HG02588 (cell line): ENCODE results near the gene ZNRF3.
"Not testable (repeated sequence)": the region's sequence is repeated elsewhere in the genome, so short reads cannot be mapped to it uniquely, and the experiment has no call there.

ENCODE experiments used
- ATAC-seq: cut with Tn5 transposase; IDR thresholded peaks from one replicate; pipeline ENCODE4 v1.9.1; 2021; ENCODE audit warnings: mild to moderate bottlenecking, moderate library complexity; ENCODE audit not compliant: unreplicated experiment

Gene ZNRF3

GRCh38 chr22:28883917-28884746, 760 bp downstream of the ZNRF3 start:
- no peak for ATAC-seq

DNA sequence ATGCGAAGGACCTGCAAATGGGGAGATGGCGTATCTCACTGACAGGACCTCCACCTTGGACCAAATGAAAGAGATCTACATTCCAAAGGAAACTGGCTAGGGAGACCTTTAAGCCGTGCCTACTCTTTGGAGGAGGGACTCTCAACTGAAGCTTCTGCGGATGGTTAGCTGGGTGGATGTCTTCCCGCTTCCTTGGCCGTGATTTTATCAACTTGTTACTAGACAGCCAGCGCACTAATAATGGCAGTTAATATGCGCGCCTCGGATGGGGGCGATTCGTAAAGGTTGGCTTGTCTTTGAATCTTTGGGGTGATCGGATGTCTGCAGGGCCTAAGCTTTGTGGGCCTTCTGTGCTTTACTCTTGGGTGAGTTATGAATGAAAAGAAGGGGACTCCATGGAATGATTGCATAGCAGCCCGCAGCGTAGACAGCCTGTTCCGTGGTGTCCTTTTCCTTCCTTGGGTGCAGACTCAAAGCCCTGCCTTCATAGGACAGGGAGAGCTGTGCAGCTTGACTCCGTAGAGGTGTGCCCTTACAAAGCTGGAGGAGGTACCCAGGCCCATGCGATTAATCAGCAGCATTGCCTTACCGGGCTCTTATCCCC, 1.5 kb downstream of the ZNRF3 start:
- ATAC-seq, result no peak

DNA sequence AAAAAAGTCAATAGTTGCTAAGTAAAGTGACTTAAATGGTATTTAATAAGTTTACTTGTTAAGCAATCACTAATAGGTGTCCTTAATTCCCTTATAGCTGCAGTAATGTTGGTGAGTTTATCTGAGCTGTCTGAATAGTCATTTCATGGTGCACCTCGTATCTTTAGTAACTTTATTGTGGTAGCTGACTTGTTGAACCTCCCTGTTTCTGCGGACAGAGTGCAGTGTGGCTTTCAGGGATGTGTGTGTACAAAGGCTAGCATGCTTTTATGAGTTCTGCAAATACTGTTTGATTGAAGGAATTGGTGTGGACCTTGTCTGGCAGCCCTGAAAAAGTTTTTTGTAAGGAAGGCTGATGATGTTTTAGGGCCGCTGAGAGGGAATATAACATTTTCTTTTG, 2.6 kb downstream of the ZNRF3 start:
- ATAC-seq, result no peak

DNA sequence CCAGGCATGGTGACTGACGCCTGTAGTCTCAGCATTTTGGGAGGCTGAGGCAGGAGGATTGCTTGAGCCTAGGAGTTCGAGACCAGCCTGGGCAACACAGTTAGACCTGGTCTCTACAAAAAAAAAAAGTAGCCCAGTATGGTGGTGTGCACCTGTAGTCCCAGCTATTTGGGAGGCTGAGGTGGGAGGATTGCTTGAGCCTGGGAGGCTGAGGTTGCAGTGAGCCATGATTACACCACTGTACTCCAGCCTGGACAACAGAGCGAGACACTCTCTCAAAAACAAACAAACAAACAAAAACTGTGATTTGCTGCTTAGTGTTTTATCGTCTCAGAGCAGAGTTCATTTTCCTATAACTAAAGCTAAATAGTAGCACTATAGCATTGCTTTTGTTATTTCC, 3.3 kb downstream of the ZNRF3 start:
- ATAC-seq, result not testable (repeated sequence)

DNA sequence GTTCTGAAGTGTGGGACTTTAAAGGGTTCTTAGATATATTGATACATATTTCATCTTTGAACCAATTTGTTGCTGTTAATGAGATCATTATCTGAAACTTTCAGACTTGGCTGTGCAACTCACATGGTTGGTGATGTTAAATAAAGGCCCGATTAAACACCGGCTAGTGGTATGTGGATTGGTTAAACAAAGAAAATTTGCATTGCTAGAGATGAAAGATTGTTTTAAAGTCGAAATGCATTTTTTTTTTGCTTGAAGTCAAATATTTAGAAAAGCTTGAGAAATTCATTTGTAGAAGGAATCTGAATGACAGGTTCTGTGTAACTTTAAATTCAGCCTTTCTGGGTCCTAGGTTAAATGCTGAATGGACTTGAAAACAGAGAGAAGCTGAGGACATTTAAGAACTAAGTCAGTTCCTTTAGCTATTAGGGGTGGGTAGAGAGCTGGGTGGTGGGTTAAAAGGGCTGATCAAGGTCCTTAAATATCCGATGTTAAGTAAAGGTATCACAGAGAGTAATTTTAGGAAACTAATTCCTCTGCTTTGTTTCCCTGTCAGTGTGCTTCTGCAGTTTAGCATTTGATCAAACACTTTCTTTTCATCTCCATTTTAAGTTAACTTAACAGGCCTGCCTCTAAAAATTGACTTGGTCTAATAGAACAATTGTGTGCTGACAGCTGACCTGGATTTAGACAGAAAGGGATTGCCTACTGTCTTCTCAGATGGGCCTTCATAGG, 4.5 kb downstream of the ZNRF3 start:
- ATAC-seq, result no peak

GRCh38 chr22:28889478-28890024, 6.2 kb downstream of the ZNRF3 start:
- ATAC-seq, result no peak

DNA sequence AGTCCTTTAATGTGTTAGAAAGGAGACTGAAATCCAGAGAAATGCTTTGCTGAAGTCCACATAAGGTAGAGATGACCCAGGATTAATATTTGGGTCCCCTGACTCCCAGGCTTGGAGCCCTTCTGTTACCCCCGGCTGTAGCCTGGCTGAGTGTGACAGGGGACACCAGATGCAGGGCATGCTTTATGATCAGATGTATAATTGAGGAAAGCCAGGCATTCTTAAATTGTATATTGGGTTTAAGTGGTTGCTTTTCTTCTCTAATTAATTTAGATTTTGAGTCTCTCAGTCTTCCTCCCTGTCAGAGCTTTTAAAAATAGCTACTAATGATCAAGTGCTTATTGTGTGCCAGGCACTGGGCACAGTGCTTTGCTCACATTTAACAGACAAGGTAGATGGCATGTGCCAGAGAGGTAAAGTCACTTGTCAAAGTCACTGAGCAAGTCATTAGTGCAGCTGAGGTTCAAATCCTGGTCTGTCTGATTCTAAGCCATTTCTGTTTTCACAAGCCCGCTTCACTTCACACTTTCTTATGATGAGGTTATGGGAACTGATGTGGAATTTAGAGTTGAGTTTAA, 7.9 kb downstream of the ZNRF3 start:
- no peak for ATAC-seq

- no peak for ATAC-seq
These were observed 8.9 kb downstream of the ZNRF3 start for GRCh38 chr22:28892175-28892731.

DNA sequence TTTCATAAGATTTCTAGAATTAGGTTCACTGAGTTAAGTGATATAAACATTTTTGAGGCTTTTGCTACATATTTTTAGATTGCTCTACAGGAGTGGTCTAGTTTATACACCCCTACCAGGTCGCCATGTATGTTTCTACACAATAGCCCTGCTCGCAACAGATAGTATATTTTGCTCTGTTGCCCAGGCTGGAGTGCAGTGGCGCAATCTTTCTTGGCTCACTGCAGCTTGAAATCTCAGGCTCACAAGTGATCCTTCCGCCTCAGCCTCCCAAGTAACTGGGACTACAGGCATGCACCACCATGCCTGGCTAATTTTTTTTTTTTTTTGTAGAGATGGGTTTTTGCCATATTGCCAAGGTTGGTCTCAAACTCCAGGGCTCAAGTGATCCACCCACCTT, 10.4 kb downstream of the ZNRF3 start:
- ATAC-seq, result no peak

- ATAC-seq, result no peak
These were observed 11.0 kb downstream of the ZNRF3 start for GRCh38 chr22:28894334-28894733.

DNA sequence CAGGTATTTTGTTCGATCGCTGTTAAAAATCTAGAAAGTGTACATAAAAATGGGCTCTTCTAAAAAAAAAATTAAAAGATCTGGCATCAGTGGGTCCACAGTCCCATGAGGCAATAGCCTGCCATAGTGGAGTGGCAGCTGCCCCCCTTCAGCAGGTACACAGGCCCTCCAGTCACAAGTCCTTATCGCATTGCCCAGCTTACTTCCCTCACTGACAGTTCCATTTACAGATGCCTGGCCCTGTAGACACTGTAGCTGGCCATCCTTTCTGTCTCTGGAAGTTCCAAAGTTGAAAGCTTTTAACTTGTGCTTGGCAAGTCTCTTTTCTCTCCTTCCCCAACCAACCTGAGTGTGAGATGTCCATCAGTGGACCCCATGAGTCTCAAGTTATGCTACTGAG, 11.4 kb downstream of the ZNRF3 start:
- ATAC-seq, result no peak

- no peak for ATAC-seq
These were observed 13.2 kb downstream of the ZNRF3 start for GRCh38 chr22:28896611-28897010.

GRCh38 chr22:28898233-28898629, 14.9 kb downstream of the ZNRF3 start:
- no peak for ATAC-seq

DNA sequence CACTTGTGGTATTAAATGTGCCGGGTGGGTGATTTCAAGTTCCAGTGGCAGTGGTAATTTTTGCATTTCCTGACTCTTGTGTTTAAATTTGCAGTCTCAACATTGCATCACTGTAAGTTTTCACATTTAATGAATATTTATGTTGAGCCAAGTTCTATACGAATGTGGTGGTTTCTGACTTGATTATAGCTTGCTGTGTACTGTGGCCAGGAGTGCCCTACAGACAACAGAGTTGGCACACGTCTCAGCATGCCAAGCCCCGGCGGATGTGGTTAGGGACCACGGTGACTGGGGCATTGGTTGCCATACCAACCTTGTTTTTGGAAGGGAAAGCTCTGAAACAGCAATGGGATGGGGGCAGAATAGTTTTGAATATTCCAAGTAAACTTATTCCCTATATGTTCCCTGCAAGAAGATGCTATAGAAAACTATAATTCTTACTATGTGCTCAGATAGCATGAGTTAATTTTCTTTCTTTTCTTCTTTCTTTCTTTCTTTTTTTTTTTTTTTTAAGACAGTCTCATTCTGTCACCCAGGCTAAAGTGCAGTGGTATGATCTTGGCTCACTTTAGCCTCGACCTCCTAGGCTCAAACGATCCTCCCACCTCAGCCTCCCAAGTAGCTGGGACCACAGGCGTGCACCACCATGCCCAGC, 16.0 kb downstream of the ZNRF3 start:
- ATAC-seq, result no peak

DNA sequence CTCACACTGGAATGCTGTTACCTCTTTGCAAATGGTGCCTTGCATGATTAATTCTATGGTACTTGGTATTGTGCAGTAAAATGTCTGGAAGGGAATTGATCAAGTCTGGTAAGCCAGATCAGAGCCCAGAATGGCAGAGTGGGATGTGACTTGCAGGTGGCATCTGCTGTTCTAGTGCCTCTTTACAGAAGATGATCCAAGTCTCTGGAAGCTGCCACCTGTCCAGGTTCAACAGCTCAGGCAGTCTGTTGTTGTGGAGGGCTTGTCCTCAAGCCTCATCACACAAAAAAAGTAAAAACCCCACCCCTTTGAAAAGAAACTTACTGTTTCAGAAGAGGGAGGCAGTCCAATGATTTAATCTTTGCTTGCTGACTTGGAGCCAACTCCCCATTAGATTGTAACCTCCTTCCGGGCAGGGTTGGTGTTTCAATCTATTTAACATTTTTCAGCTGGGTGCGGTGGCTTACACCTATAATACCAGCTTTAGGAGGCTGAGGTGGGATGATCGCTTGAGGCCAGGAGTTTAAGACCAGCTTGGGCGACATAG, 17.1 kb downstream of the ZNRF3 start:
- ATAC-seq, result no peak

GRCh38 chr22:28902490-28902889, 19.1 kb downstream of the ZNRF3 start:
- ATAC-seq, result no peak

DNA sequence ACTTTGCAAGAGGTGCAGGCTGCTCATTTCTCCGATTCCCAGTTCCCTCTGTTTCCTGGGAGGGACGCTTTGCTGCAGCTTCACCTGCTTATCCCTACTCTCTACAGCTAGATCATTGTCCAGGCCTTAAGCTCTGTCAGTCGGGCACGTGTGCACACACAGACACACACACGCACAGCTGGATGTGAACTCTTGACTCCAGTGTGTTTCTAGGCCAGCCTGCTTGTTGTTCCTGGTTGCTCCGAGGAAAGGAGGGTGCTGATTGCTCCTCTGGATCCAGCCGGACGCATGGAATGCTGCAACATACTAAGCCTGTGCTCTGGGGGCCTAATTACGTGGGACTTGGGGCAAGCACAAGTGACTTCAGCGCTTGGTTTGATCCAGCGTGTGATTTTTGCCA, 19.7 kb downstream of the ZNRF3 start:
- no peak for ATAC-seq

- ATAC-seq, result no peak
These were observed 20.4 kb downstream of the ZNRF3 start for GRCh38 chr22:28903729-28904128.

DNA sequence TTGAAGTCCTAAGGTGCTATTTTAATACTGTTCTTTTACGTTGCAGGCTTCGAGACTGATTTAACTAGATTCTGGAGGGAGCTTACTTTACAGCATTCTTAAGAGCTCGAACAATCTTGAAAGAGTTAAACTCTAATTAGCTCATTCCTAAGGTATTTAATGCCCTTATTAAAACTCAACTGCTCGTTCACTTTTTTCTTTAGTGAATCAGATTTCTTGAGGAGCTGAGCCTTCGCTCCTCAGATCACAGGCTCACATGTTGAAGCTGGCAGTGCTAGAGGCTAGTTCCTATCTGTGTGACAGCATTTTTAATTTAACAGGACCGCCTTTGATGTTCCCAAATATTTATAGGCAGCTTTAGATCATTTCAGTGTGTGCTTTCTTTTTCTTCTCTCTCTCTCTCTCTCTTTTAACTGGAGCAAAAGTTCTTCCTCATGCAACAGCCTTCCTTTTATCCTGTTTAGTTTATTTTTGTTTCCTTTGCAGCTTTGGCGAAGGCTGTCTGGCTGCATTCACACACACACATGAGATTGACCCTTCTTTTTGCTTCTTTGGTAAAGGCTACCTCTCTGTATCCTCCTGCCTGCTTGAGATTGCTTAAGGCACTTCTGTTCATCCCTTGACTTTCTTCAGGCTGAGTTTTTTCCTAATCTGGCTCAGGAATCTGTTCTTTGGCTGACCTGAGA, 21.0 kb downstream of the ZNRF3 start:
- ATAC-seq, result no peak
